Calu3 (cell line): ENCODE data around the gene SLC2A13. TPM values are rescaled to one million over a fixed set of nuclear protein-coding genes. Genes with fewer than 3 reads are reported as not detected.
"Not testable (repeated sequence)": the region's sequence is repeated elsewhere in the genome, so short reads cannot be mapped to it uniquely, and the experiment has no call there.

Source experiments
- BruUV-seq: library from RNA; stranded (reverse); fragments of 400-500 nt; replicated peaks from 2 replicates; lab custom pipeline; 2021; lab: Mats Ljungman, UMichigan
- CTCF ChIA-PET: fragments of 300-600 bp; sonication (Branson Sonifier 250); formaldehyde crosslinking; loops from one replicate; lab custom pipeline; 2022; ENCODE audit warnings: antibody characterized with exemption; lab: Charles Lee
- DNase-seq: peaks from one replicate; pipeline ENCODE4 v3.0.0; 2022
- H3K27ac Mint-ChIP-seq: one replicate; pipeline ENCODE4 v1.8.0; 2022; ENCODE audit warnings: mixed read lengths; ENCODE audit not compliant: unreplicated experiment
- H3K27me3 Mint-ChIP-seq: one replicate; pipeline ENCODE4 v1.8.0; 2022; ENCODE audit warnings: mixed read lengths; ENCODE audit not compliant: unreplicated experiment
- H3K36me3 Mint-ChIP-seq: one replicate; pipeline ENCODE4 v1.8.0; 2022; ENCODE audit warnings: mild to moderate bottlenecking, moderate library complexity, mixed read lengths; ENCODE audit not compliant: insufficient read depth, unreplicated experiment
- H3K4me1 Mint-ChIP-seq: one replicate; pipeline ENCODE4 v1.8.0; 2022; ENCODE audit warnings: mild to moderate bottlenecking, low read depth, mixed read lengths; ENCODE audit not compliant: unreplicated experiment
- H3K4me3 Mint-ChIP-seq: one replicate; pipeline ENCODE4 v1.8.0; 2022; ENCODE audit warnings: mild to moderate bottlenecking, low read depth, moderate library complexity, mixed read lengths; ENCODE audit not compliant: unreplicated experiment
- H3K9me3 Mint-ChIP-seq: one replicate; pipeline ENCODE4 v1.8.0; 2022; ENCODE audit warnings: low read depth, mixed read lengths; ENCODE audit not compliant: unreplicated experiment
- CTCF ChIP-seq: fragments of 200-600 bp; IDR thresholded peaks from one replicate; pipeline ENCODE4 v1.8.0; 2022; ENCODE audit warnings: antibody characterized with exemption; ENCODE audit not compliant: unreplicated experiment
- intact Hi-C: fragments of 100-400 bp; cut with micrococcal nuclease; formaldehyde crosslinking; loops from one replicate; pipeline ENCODE4 v1.10.0; 2022; ENCODE audit not compliant: unreplicated experiment
- total RNA-seq: library from RNA; stranded (reverse); gene quantifications from 2 replicates; pipeline ENCODE4 v1.2.3, GENCODE V29; 2022

Gene SLC2A13
- total RNA-seq, 1 experiment from 2014 or later, result 9.4 TPM

- Mint-ChIP-seq H3K36me3 (no peaks in the 10 kb centered on the region), H3K27ac (no peak overlapping the region), H3K4me3 (no peak overlapping the region), H3K27me3 (no peaks in the 10 kb centered on the region), H3K9me3 (no peaks in the 10 kb centered on the region), H3K4me1 (no peaks in the 10 kb centered on the region)
- no peak for DNase-seq
- intact Hi-C loops, result no loop called here
- no peak for TF ChIP-seq CTCF
- CTCF ChIA-PET, result no interaction called here
- no TSS peak for BruUV-seq
These were observed 175.8 kb downstream of the SLC2A13 start for GRCh38 chr12:39930101-39930500.

- intact Hi-C loops, result no loop called here
- BruUV-seq, result no TSS peak
- DNase-seq, result no peak
- H3K27ac Mint-ChIP-seq, result no peak overlapping the region
- CTCF ChIA-PET, result no interaction called here
- H3K9me3 Mint-ChIP-seq, result no peaks in the 10 kb centered on the region
- H3K27me3 Mint-ChIP-seq, result no peaks in the 10 kb centered on the region
- no peak overlapping the region for H3K4me3 Mint-ChIP-seq
- no peak for TF ChIP-seq CTCF
- H3K36me3 Mint-ChIP-seq, result no peaks in the 10 kb centered on the region
- no peaks in the 10 kb centered on the region for H3K4me1 Mint-ChIP-seq
These were observed 177.5 kb downstream of the SLC2A13 start for GRCh38 chr12:39928181-39928899.

GRCh38 chr12:39923364-39923763 lies 182.5 kb downstream of the SLC2A13 start:
- CTCF ChIA-PET, result no interaction called here
- no peaks in the 10 kb centered on the region for H3K27me3 Mint-ChIP-seq
- no peak for TF ChIP-seq CTCF
- no peak overlapping the region for H3K4me3 Mint-ChIP-seq
- H3K9me3 Mint-ChIP-seq, result no peaks in the 10 kb centered on the region
- H3K36me3 Mint-ChIP-seq, result no peaks in the 10 kb centered on the region
- H3K27ac Mint-ChIP-seq, result no peak overlapping the region
- DNase-seq, result no peak
- peaks cover 9% of the 10 kb centered on the region for H3K4me1 Mint-ChIP-seq
- no TSS peak for BruUV-seq
- intact Hi-C loops, result no loop called here

DNA sequence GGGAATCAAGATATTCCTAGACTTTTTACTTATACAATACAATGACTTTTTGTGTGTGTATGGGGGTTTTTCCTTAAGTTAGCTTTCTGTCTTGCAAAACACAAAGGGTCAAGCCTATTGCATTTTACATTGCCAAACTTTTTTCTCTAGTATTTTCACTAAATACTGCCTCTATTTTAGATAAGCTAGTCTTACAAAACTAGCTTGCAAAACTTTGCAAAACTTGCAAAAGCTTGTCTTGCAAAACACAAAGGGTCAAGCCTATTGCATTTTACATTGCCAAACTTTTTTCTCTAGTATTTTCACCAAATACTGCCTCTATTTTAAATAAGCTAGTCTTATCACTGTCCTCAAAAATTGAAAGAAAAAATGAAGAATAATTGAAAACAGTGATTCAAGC lies 183.3 kb downstream of the SLC2A13 start:
- H3K4me3 Mint-ChIP-seq, intact Hi-C loops, H3K4me1 Mint-ChIP-seq, H3K9me3 Mint-ChIP-seq, CTCF ChIA-PET, BruUV-seq, H3K27ac Mint-ChIP-seq, DNase-seq, H3K27me3 Mint-ChIP-seq, H3K36me3 Mint-ChIP-seq: not testable (repeated sequence)

DNA sequence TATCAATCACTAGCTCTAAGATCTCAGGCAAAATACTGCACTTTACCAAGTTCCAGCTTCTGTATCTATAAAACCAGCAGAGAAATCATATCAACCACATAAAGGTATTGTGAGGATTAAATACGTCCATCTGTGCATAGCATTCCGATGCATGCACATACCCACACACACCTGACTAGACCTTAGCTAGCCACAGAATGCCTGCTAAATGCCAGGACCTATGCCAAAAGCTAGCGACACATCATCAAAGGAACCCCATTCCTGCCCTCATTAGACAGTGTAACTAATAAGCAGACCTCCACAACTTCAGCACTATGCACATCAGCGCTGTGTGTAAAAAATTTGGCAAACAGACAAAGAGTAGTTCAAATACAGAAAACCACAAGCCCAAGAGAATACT lies 185.2 kb downstream of the SLC2A13 start:
- no peak for TF ChIP-seq CTCF

More for the DNA sequence above, 185.2 kb downstream of the SLC2A13 start:
- H3K36me3 Mint-ChIP-seq, result no peaks in the 10 kb centered on the region
- DNase-seq, result no peak
- H3K4me3 Mint-ChIP-seq, result no peak overlapping the region
- peaks cover 9% of the 10 kb centered on the region for H3K4me1 Mint-ChIP-seq
- H3K9me3 Mint-ChIP-seq, result no peaks in the 10 kb centered on the region
- no TSS peak for BruUV-seq
- H3K27me3 Mint-ChIP-seq, result no peaks in the 10 kb centered on the region
- intact Hi-C loops, result no loop called here
- no peak overlapping the region for H3K27ac Mint-ChIP-seq
- CTCF ChIA-PET, result no interaction called here
